NCI-H82 treated with DMSO at 0.1 percent for 48 hours (cell line): ENCODE results near the gene MRPL3.
A peak's percentile ranks its signal among the peaks of the same experiment; 100 is the strongest.

Experiments used
- DNase-seq: peaks from one replicate; lab custom pipeline; 2025; ENCODE audit not compliant: unreplicated experiment; lab: John Stamatoyannopoulos, UW

The MRPL3 gene

GRCh38 chr3:131502530-131503319 is at the start of gene MRPL3:
TSS of gene MRPL3 (minus strand) at chr3:131502971. CDS start at chr3:131502821, 150 bp downstream.
- peak; percentile 92 for DNase-seq

GRCh38 chr3:131551761-131552160 is 49.0 kb upstream of the MRPL3 start:
- no peak for DNase-seq

- no peak for DNase-seq
These were observed 48.0 kb upstream of the MRPL3 start for GRCh38 chr3:131550562-131551465.

GRCh38 chr3:131549340-131549739 is 46.6 kb upstream of the MRPL3 start:
- no peak for DNase-seq

GRCh38 chr3:131547585-131547984 is 44.8 kb upstream of the MRPL3 start:
- no peak for DNase-seq

GRCh38 chr3:131546441-131546840 is 43.7 kb upstream of the MRPL3 start:
- DNase-seq = no peak

GRCh38 chr3:131544557-131544956 is 41.8 kb upstream of the MRPL3 start:
- no peak for DNase-seq

GRCh38 chr3:131543714-131544113 is 40.9 kb upstream of the MRPL3 start:
- no peak for DNase-seq

- DNase-seq = no peak
These were observed 38.5 kb upstream of the MRPL3 start for GRCh38 chr3:131541288-131541687.

GRCh38 chr3:131540821-131541220 is 38.0 kb upstream of the MRPL3 start:
- no peak for DNase-seq

GRCh38 chr3:131540143-131540542 is 37.4 kb upstream of the MRPL3 start:
- no peak for DNase-seq

- no peak for DNase-seq
These were observed 36.2 kb upstream of the MRPL3 start for GRCh38 chr3:131538968-131539367.

- DNase-seq = no peak
These were observed 34.8 kb upstream of the MRPL3 start for GRCh38 chr3:131537531-131537930.

GRCh38 chr3:131535596-131535995 is 32.8 kb upstream of the MRPL3 start:
- no peak for DNase-seq

- DNase-seq = no peak
These were observed 32.4 kb upstream of the MRPL3 start for GRCh38 chr3:131535131-131535530.

GRCh38 chr3:131532645-131533044 is 29.9 kb upstream of the MRPL3 start:
- DNase-seq = no peak

GRCh38 chr3:131530843-131531242 is 28.1 kb upstream of the MRPL3 start:
- no peak for DNase-seq

- no peak for DNase-seq
These were observed 27.6 kb upstream of the MRPL3 start for GRCh38 chr3:131530388-131530787.

GRCh38 chr3:131526801-131527347 is 24.1 kb upstream of the MRPL3 start:
- DNase-seq = no peak

GRCh38 chr3:131518680-131519079 is 15.9 kb upstream of the MRPL3 start:
- no peak for DNase-seq

GRCh38 chr3:131505421-131505820 is 2.6 kb upstream of the MRPL3 start:
- no peak for DNase-seq

- DNase-seq = no peak
These were observed 507 bp upstream of the MRPL3 start for GRCh38 chr3:131503320-131503635.
